ENCODE results near the gene SYDE2.
A peak's percentile ranks its signal among the peaks of the same experiment; 100 is the strongest.
"Not testable (repeated sequence)": the region's sequence is repeated elsewhere in the genome, so short reads cannot be mapped to it uniquely, and the experiment has no call there.

SYDE2 gene

GRCh38 chr1:85219853-85220610, 19.2 kb upstream of the SYDE2 start:
- DNase-seq (ENCODE audit: low spot score), result no peak

GRCh38 chr1:85216697-85217096, 15.9 kb upstream of the SYDE2 start:
- DNase-seq (ENCODE audit: low spot score), result no peak

GRCh38 chr1:85214654-85215053, 13.8 kb upstream of the SYDE2 start:
- DNase-seq (ENCODE audit: low spot score), result no peak

- no peak for DNase-seq (ENCODE audit: low spot score)
Observed at GRCh38 chr1:85208488-85208887, 7.7 kb upstream of the SYDE2 start.

- DNase-seq (ENCODE audit: low spot score), result no peak
Observed at GRCh38 chr1:85203573-85204171, 2.9 kb upstream of the SYDE2 start.

- no peak for DNase-seq (ENCODE audit: low spot score)
Observed at GRCh38 chr1:85202864-85203255, 2.0 kb upstream of the SYDE2 start.

GRCh38 chr1:85202092-85202863, 1.5 kb upstream of the SYDE2 start:
- no peak for DNase-seq (ENCODE audit: low spot score)

- peak; percentile 58 for DNase-seq (ENCODE audit: low spot score)
Observed at GRCh38 chr1:85201340-85202091, 700 bp upstream of the SYDE2 start.

GRCh38 chr1:85199667-85200462, 951 bp downstream of the SYDE2 start:
- no peak for DNase-seq (ENCODE audit: low spot score)

- DNase-seq (ENCODE audit: low spot score), result no peak
Observed at GRCh38 chr1:85198864-85199263, 2.0 kb downstream of the SYDE2 start.

GRCh38 chr1:85196358-85196757, 4.5 kb downstream of the SYDE2 start:
- DNase-seq (ENCODE audit: low spot score), result no peak

GRCh38 chr1:85195703-85196102, 5.1 kb downstream of the SYDE2 start:
- DNase-seq (ENCODE audit: low spot score), result no peak

GRCh38 chr1:85192129-85192528, 8.7 kb downstream of the SYDE2 start:
- not testable (repeated sequence) for DNase-seq (ENCODE audit: low spot score)

GRCh38 chr1:85189120-85189519, 11.7 kb downstream of the SYDE2 start:
- no peak for DNase-seq (ENCODE audit: low spot score)

GRCh38 chr1:85188530-85188929, 12.3 kb downstream of the SYDE2 start:
- DNase-seq (ENCODE audit: low spot score), result no peak

GRCh38 chr1:85187021-85187420, 13.8 kb downstream of the SYDE2 start:
- DNase-seq (ENCODE audit: low spot score), result not testable (repeated sequence)

- no peak for DNase-seq (ENCODE audit: low spot score)
Observed at GRCh38 chr1:85184245-85184644, 16.6 kb downstream of the SYDE2 start.

- no peak for DNase-seq (ENCODE audit: low spot score)
Observed at GRCh38 chr1:85182700-85183099, 18.1 kb downstream of the SYDE2 start.

- DNase-seq (ENCODE audit: low spot score), result no peak
Observed at GRCh38 chr1:85180869-85181268, 19.9 kb downstream of the SYDE2 start.

GRCh38 chr1:85179522-85179921, 21.3 kb downstream of the SYDE2 start:
- DNase-seq (ENCODE audit: low spot score), result no peak

GRCh38 chr1:85178396-85178795, 22.4 kb downstream of the SYDE2 start:
- DNase-seq (ENCODE audit: low spot score), result no peak

GRCh38 chr1:85174503-85174902, 26.3 kb downstream of the SYDE2 start:
- no peak for DNase-seq (ENCODE audit: low spot score)

All from HuH-7 (cell line).